Measurements from ENCODE around the gene KCNE4. TPM values are rescaled to one million over a fixed set of nuclear protein-coding genes. Genes with fewer than 3 reads are reported as not detected.
A peak's percentile ranks its signal among the peaks of the same experiment; 100 is the strongest.

KCNE4 gene
- total RNA-seq, 1 donor, result 37.6 TPM

- no peak overlapping the region for H3K4me3 ChIP-seq (ENCODE audit: insufficient read depth, low read length)
- H3K4me2 ChIP-seq (ENCODE audit: insufficient read depth, low read length), result no peak overlapping the region
- DNase-seq (ENCODE audit: insufficient read length, low spot score, missing footprints), result no peak
- H3K4me1 ChIP-seq (ENCODE audit: insufficient read depth, low read length), result peaks cover 18% of the 10 kb centered on the region
- TF ChIP-seq CTCF (IDR thresholded peaks at IDR 0.05; ENCODE audit: extremely low read depth, low read depth, low read length), result no peak
- H2AFZ ChIP-seq (ENCODE audit: low read length), result no peak overlapping the region
- no peak overlapping the region for H3K27ac ChIP-seq (ENCODE audit: low read depth, low read length)
- no peaks in the 10 kb centered on the region for H3K36me3 ChIP-seq (ENCODE audit: insufficient read depth, low read length)
- no peaks in the 10 kb centered on the region for H3K79me2 ChIP-seq (ENCODE audit: insufficient read depth, low read length)
- no peaks in the 10 kb centered on the region for H4K20me1 ChIP-seq (ENCODE audit: insufficient read depth, low read length)
- H3K9me3 ChIP-seq (ENCODE audit: low read depth, low read length), result no peaks in the 10 kb centered on the region
- H3K27me3 ChIP-seq (ENCODE audit: insufficient read depth, low read length), result no peaks in the 10 kb centered on the region
Observed at GRCh38 chr2:223069465-223069864, 17.5 kb downstream of the KCNE4 start.

GRCh38 chr2:223069988-223070387, 18.0 kb downstream of the KCNE4 start:
- no peak for DNase-seq (ENCODE audit: insufficient read length, low spot score, missing footprints)
- Histone ChIP-seq H3K4me2 (ENCODE audit: insufficient read depth, low read length) (no peak overlapping the region), H3K27ac (ENCODE audit: low read depth, low read length) (no peak overlapping the region), H3K79me2 (ENCODE audit: insufficient read depth, low read length) (no peaks in the 10 kb centered on the region), H3K27me3 (ENCODE audit: insufficient read depth, low read length) (no peaks in the 10 kb centered on the region), H2AFZ (ENCODE audit: low read length) (no peak overlapping the region), H3K9me3 (ENCODE audit: low read depth, low read length) (no peaks in the 10 kb centered on the region), H3K4me1 (ENCODE audit: insufficient read depth, low read length) (peaks cover 18% of the 10 kb centered on the region), H3K4me3 (ENCODE audit: insufficient read depth, low read length) (no peak overlapping the region), H4K20me1 (ENCODE audit: insufficient read depth, low read length) (no peaks in the 10 kb centered on the region), H3K36me3 (ENCODE audit: insufficient read depth, low read length) (no peaks in the 10 kb centered on the region)
- no peak for TF ChIP-seq CTCF (IDR thresholded peaks at IDR 0.05; ENCODE audit: extremely low read depth, low read depth, low read length)

GRCh38 chr2:223071139-223071538, 19.1 kb downstream of the KCNE4 start:
- Histone ChIP-seq H2AFZ (ENCODE audit: low read length) (no peak overlapping the region), H3K27ac (ENCODE audit: low read depth, low read length) (no peak overlapping the region), H3K4me2 (ENCODE audit: insufficient read depth, low read length) (no peak overlapping the region), H4K20me1 (ENCODE audit: insufficient read depth, low read length) (no peaks in the 10 kb centered on the region), H3K9me3 (ENCODE audit: low read depth, low read length) (no peaks in the 10 kb centered on the region), H3K4me1 (ENCODE audit: insufficient read depth, low read length) (peaks cover 26% of the 10 kb centered on the region), H3K36me3 (ENCODE audit: insufficient read depth, low read length) (no peaks in the 10 kb centered on the region), H3K27me3 (ENCODE audit: insufficient read depth, low read length) (no peaks in the 10 kb centered on the region), H3K4me3 (ENCODE audit: insufficient read depth, low read length) (no peak overlapping the region), H3K79me2 (ENCODE audit: insufficient read depth, low read length) (no peaks in the 10 kb centered on the region)
- DNase-seq (ENCODE audit: insufficient read length, low spot score, missing footprints), result no peak
- TF ChIP-seq CTCF (IDR thresholded peaks at IDR 0.05; ENCODE audit: extremely low read depth, low read depth, low read length), result no peak

- H2AFZ ChIP-seq (ENCODE audit: low read length), result no peak overlapping the region
- H3K4me3 ChIP-seq (ENCODE audit: insufficient read depth, low read length), result no peak overlapping the region
- peak overlapping the region; percentile 30 for H3K4me2 ChIP-seq (ENCODE audit: insufficient read depth, low read length)
- no peaks in the 10 kb centered on the region for H4K20me1 ChIP-seq (ENCODE audit: insufficient read depth, low read length)
- no peaks in the 10 kb centered on the region for H3K27me3 ChIP-seq (ENCODE audit: insufficient read depth, low read length)
- no peak for TF ChIP-seq CTCF (IDR thresholded peaks at IDR 0.05; ENCODE audit: extremely low read depth, low read depth, low read length)
- peak overlapping the region; percentile 77 for H3K27ac ChIP-seq (ENCODE audit: low read depth, low read length)
- no peaks in the 10 kb centered on the region for H3K9me3 ChIP-seq (ENCODE audit: low read depth, low read length)
- no peak for DNase-seq (ENCODE audit: insufficient read length, low spot score, missing footprints)
- no peaks in the 10 kb centered on the region for H3K36me3 ChIP-seq (ENCODE audit: insufficient read depth, low read length)
- H3K79me2 ChIP-seq (ENCODE audit: insufficient read depth, low read length), result no peaks in the 10 kb centered on the region
- peaks cover 35% of the 10 kb centered on the region for H3K4me1 ChIP-seq (ENCODE audit: insufficient read depth, low read length)
Observed at GRCh38 chr2:223072826-223073225, 20.8 kb downstream of the KCNE4 start.

All from osteoblast (primary cell).